ENCODE results near the gene HDAC4. TPM values are rescaled to one million over a fixed set of nuclear protein-coding genes. Genes with fewer than 3 reads are reported as not detected.
A peak's percentile ranks its signal among the peaks of the same experiment; 100 is the strongest.
"Not testable (repeated sequence)": the region's sequence is repeated elsewhere in the genome, so short reads cannot be mapped to it uniquely, and the experiment has no call there.

Gene HDAC4
- polyA plus RNA-seq, 5 donors = 7.9 to 11.8 (median 10.9) TPM

DNA sequence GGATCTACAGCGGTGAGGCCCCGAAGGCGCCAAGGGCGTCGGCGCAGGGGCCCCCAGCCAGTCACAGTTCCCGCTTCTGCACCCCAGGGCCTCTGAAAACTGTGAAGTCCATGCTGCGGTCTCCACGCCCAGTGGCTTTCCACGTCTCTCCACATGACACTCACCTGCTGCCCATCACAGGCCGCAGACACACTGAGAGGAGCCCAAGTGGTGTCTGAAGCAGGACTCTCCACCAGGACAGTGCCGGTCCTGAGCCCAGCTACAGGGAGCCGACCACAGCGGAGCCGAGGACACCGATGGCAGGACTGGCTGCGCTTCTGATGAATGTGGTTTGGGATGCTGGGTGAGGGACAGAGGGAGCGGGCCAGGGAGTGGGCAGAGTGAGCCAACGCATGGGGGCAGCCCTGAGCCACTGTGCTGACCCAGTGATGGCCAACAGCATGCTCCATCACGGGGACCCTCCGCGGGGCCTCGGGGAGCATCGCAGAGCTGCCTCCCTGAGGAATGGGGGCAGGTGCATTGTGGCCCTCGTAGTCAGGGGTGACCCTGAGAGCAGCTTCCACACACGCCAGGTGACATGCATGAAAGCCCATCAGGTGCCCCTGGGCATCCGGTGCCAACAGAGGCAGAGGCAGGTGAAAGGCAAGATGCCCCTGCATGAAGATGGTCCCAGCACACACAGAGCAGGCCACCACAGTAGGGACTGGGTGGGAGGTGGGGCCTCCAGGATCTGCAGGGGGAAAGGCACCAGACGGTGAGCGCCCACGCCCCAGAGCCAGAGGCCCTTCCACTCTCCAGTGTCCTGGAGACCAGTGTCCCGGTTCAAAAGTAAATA is 116.6 kb downstream of the HDAC4 start:
- DNase-seq = no peak

GRCh38 chr2:239283288-239283945 is 117.4 kb downstream of the HDAC4 start:
- no peak for DNase-seq

GRCh38 chr2:239282448-239283287 is 118.2 kb downstream of the HDAC4 start:
- no peak for DNase-seq

DNA sequence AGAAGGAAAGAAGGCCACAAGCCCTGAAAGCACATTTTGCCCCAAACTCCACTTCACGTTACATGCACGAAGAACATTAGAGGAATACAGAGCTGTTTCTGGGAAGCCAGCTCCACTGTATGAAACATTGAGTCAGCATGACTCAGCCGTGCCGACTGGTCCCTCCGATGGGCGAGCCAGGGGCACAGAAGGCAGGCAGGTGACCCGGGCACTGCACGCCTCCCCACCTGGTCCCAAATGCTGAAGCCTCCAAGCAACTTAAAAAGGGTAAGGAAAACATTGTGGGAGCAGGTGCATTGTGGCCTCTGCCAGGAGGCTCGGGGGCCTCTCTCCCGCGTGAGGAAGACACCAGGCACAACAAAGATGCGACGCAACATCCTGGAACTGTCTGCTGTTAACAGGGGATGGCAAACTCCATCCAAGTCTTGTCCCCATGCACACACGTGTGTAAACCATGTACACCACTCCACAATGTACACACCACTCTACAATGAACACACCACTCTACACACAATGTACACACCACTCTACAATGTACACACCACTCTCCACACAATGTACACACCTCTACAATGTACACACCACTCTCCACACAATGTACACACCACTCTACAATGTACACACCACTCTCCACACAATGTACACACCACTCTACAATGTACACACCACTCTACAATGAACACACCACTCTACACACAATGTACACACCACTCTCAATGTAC is 120.4 kb downstream of the HDAC4 start:
- not testable (repeated sequence) for DNase-seq

GRCh38 chr2:239279508-239280295 is 121.1 kb downstream of the HDAC4 start:
- no peak for DNase-seq

DNA sequence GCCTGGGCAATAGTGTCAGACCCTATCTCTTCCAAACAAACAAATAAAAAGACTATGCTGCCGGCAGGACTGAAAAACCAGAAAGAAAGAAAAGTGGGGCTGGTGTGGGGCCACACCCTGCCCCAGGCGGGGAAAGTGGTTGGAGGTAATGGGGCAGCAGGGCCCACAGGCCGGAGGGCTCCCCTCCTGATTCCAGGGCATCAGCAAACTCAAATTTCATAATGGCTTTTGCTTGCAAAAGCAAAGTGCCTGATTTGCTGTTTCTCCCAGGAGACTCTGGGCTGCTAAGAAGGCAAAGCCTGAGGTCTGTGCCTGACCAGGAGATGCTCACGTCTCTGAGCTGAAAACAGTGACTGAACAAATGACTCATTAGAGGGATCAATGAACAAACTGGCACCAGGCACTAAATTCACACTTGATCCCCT is 121.9 kb downstream of the HDAC4 start:
- no peak for DNase-seq

GRCh38 chr2:239278361-239278760 is 122.5 kb downstream of the HDAC4 start:
- no peak for DNase-seq

- no peak for DNase-seq
Measured at GRCh38 chr2:239277401-239278085, 123.3 kb downstream of the HDAC4 start.

DNA sequence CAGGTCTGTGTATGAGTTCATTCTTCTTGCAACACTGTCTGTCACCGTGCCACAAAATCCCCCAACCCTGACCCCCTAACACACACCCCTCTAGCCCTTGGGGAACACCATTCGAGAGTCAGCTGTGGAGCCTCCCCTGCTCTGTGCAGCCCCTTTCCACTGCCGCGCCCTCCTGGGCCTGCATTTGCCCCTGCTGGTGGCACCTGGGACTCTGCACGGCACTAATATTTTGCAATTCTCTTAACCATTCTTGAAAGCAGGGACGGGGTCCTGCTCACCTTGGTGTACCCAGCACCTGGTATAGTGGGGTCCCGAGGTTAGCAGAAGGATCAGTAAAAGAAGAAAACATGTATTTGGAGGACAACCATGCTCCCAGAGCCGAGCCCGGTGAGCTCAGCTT is 124.0 kb downstream of the HDAC4 start:
- DNase-seq = no peak

GRCh38 chr2:239275847-239276831 is 124.7 kb downstream of the HDAC4 start:
- no peak for DNase-seq

DNA sequence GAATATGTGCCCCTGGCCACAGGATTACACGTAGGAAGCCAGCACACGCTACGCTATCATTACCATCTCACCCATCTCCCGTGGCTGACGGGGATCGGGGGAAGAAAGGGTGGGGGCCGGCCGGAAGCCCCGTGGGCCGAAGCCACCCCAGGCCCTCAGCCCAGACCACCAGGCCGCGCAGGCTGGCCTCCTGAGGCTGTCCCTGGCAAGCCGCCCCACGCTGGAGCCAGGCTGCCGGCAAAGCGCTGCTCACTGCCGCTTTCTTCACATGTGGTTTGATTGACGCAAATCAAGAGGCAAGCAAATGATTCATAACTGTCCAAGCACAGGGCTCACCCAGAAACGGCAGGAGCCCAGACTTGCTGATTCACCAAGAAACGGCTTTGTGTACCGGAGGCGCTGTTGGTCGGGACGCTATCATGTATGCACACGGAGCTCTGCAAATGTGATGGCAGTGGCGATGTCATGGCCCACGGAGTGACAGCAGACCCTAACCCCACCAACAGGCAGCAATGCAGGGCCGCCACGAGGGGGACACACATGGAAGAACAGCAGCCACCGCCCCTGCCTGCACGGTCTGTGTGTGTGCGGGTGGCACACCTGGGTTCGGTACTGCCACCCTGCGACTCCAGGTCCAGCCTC is 125.7 kb downstream of the HDAC4 start:
- DNase-seq = peak; percentile 49

- no peak for DNase-seq
Measured at GRCh38 chr2:239274391-239275043, 126.3 kb downstream of the HDAC4 start.

- no peak for DNase-seq
Measured at GRCh38 chr2:239273280-239274234, 127.3 kb downstream of the HDAC4 start.

- no peak for DNase-seq
Measured at GRCh38 chr2:239272626-239273025, 128.2 kb downstream of the HDAC4 start.

DNA sequence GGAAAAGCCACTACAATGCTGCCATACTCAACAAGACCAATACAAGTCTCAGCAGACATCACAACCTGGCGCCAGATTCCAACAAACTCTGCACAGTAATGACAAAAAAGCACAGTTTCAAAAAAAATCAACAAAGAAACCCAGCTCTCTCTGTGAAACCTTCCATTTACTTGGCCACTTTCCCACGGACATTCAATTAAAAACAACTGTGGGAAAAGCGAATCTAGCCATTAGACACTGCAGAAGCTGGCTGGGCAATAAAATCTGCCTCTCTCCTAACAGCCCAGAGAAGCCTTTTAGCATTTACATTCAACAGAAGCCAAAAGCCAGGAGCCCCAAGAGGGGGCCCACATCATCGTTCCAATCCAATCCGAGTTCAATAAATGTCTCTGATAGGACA is 128.9 kb downstream of the HDAC4 start:
- DNase-seq = no peak

GRCh38 chr2:239271471-239271870 is 129.3 kb downstream of the HDAC4 start:
- no peak for DNase-seq

GRCh38 chr2:239269916-239270315 is 130.9 kb downstream of the HDAC4 start:
- DNase-seq = no peak

Data from right lung (tissue), 5 donors.